GM12878 (cell line): ENCODE data around the gene ADGRD1. TPM values are rescaled to one million over a fixed set of nuclear protein-coding genes. Genes with fewer than 3 reads are reported as not detected.

ENCODE experiments used
- ATAC-seq: fragments of 200-7000 bp; cut with Tn5 transposase; 3 replicates; pipeline ENCODE4 v1.9.1; 2020; ENCODE audit warnings: mild to moderate bottlenecking, moderate library complexity
- BruUV-seq: library from RNA; stranded (reverse); fragments of 400-500 nt; replicated peaks from 2 replicates; lab custom pipeline; 2021; lab: Mats Ljungman, UMichigan
- CTCF ChIA-PET: fragments of 300-600 bp; sonication (Branson Sonifier 250); formaldehyde crosslinking; extraction: SDS; loops from one replicate; lab custom pipeline; 2021; ENCODE audit warnings: inconsistent platforms; lab: Yijun Ruan, JAX
- POLR2A ChIA-PET: fragments of 350-600 bp; formaldehyde crosslinking; extraction: SDS; loops from one replicate; lab custom pipeline; 2021; ENCODE audit warnings: inconsistent platforms; lab: Charles Lee
- RAD21 ChIA-PET: fragments of 300-600 bp; sonication (Branson Sonifier 250); formaldehyde crosslinking; loops from one replicate; lab custom pipeline; 2023; ENCODE audit warnings: antibody characterized with exemption; ENCODE audit not compliant: unreplicated experiment; lab: Charles Lee
- SMC1A ChIA-PET: fragments of 300-600 bp; sonication (Branson Sonifier 250); formaldehyde crosslinking; loops from one replicate; lab custom pipeline; 2023; ENCODE audit not compliant: unreplicated experiment, uncharacterized antibody; lab: Charles Lee
- DNase-seq: peaks from one replicate; pipeline ENCODE4 v3.0.0-alpha.2; 2011; ENCODE audit warnings: low read depth, low spot score
- FAIRE-seq: peaks from 3 replicates; lab custom pipeline; 2011; peaks lifted over from hg19 to GRCh38; lab: Jason Lieb, UNC
- H2AFZ ChIP-seq: 2 replicates; pipeline ENCODE4 v1.6.0; 2011; ENCODE audit warnings: low read depth, low read length, control low read depth; ENCODE audit not compliant: control insufficient read depth
- H3K27ac ChIP-seq: 2 replicates; pipeline ENCODE4 v1.5.1; 2011; ENCODE audit warnings: control low read depth; ENCODE audit not compliant: control insufficient read depth, insufficient read depth
- H3K27me3 ChIP-seq, 2 experiments: replicated peaks in 1 of 2; 2 replicates each; pipeline versions ENCODE4 v1.6.0 to v1.6.1; 2011; ENCODE audit warnings: low read length in 1 of 2; ENCODE audit not compliant: control insufficient read depth in 2 of 2, insufficient read depth in 2 of 2
- H3K36me3 ChIP-seq, 2 experiments: 2 replicates each; pipeline ENCODE4 v1.5.1; 2011; ENCODE audit warnings: low read length in 1 of 2; ENCODE audit not compliant: control insufficient read depth in 2 of 2, insufficient read depth in 2 of 2
- H3K4me1 ChIP-seq: 2 replicates; pipeline ENCODE4 v1.6.1; 2011; ENCODE audit warnings: mild to moderate bottlenecking, low read length, moderate library complexity, mixed read lengths; ENCODE audit not compliant: control insufficient read depth, insufficient read depth
- H3K4me2 ChIP-seq: 2 replicates; pipeline ENCODE4 v1.6.0; 2011; ENCODE audit warnings: control low read depth; ENCODE audit not compliant: control insufficient read depth, insufficient read depth
- H3K4me3 ChIP-seq: fragments of 200-600 bp; sonication (generic); 2 replicates; pipeline ENCODE4 v1.5.1; 2016
- H3K79me2 ChIP-seq: 2 replicates; pipeline ENCODE4 v1.6.0; 2011; ENCODE audit warnings: low read length; ENCODE audit not compliant: control insufficient read depth, insufficient read depth
- H3K9ac ChIP-seq: 2 replicates; pipeline ENCODE4 v1.8.0; 2011; ENCODE audit warnings: low read length, control low read depth, mixed read lengths; ENCODE audit not compliant: control insufficient read depth, insufficient read depth
- H3K9me3 ChIP-seq: replicated peaks from 3 replicates; pipeline ENCODE4 v1.5.1; 2011; ENCODE audit warnings: mild to moderate bottlenecking, low read length; ENCODE audit not compliant: control insufficient read depth, insufficient read depth
- H4K20me1 ChIP-seq: 2 replicates; pipeline ENCODE4 v1.6.0; 2011; ENCODE audit not compliant: control insufficient read depth, insufficient read depth
- ATF7 ChIP-seq: fragments of 450-650 bp; IDR thresholded peaks from 2 replicates; pipeline ENCODE4 v1.6.1; 2016; ENCODE audit warnings: low read depth, mild to moderate bottlenecking
- BCL11A ChIP-seq: IDR thresholded peaks from 2 replicates; pipeline ENCODE4 v1.6.1; 2011; ENCODE audit warnings: low read depth, low read length
- BMI1 ChIP-seq: fragments of 450-650 bp; IDR thresholded peaks from 2 replicates; pipeline ENCODE4 v1.6.1; 2016; ENCODE audit warnings: mild to moderate bottlenecking, moderate library complexity, borderline replicate concordance
- CBX5 ChIP-seq: sonication (generic); IDR thresholded peaks from 2 replicates; pipeline ENCODE4 v1.6.1; 2016; ENCODE audit warnings: low read depth, moderate library complexity, mild to moderate bottlenecking, inconsistent platforms
- CREB1 ChIP-seq: IDR thresholded peaks from 2 replicates; pipeline ENCODE4 v1.6.1; 2012; ENCODE audit warnings: low read depth, mild to moderate bottlenecking, inconsistent platforms
- IRF4 ChIP-seq: IDR thresholded peaks from 2 replicates; pipeline ENCODE4 v1.6.1; 2011; ENCODE audit warnings: low read depth, low read length
- JUNB ChIP-seq: IDR thresholded peaks from 2 replicates; pipeline ENCODE4 v1.6.1; 2016; ENCODE audit warnings: antibody characterized with exemption, mild to moderate bottlenecking
- NFIC ChIP-seq: IDR thresholded peaks from 2 replicates; pipeline ENCODE4 v1.6.1; 2012; ENCODE audit warnings: low read depth, mild to moderate bottlenecking, inconsistent platforms, low read length, moderate library complexity
- NRF1 ChIP-seq: conservative IDR thresholded peaks from 2 replicates; pipeline ENCODE4 v1.6.1; 2011; ENCODE audit warnings: mild to moderate bottlenecking, low read depth, low read length, improper control_type of control experiment
- PAX5 ChIP-seq: IDR thresholded peaks from 2 replicates; pipeline ENCODE4 v1.6.1; 2011; ENCODE audit warnings: low read depth, low read length, borderline replicate concordance
- POLR2A ChIP-seq: IDR thresholded peaks from 2 replicates; pipeline ENCODE4 v1.6.1; 2011; ENCODE audit warnings: low read depth, mild to moderate bottlenecking, low read length
- RELA ChIP-seq: fragments of 450-650 bp; IDR thresholded peaks from 2 replicates; pipeline ENCODE4 v1.8.0; 2014; ENCODE audit warnings: borderline replicate concordance; ENCODE audit not compliant: partially characterized antibody
- RUNX3 ChIP-seq: IDR thresholded peaks from 2 replicates; pipeline ENCODE4 v1.6.1; 2012; ENCODE audit warnings: low read length, inconsistent platforms
- SP1 ChIP-seq: IDR thresholded peaks from one replicate; pipeline ENCODE4 v1.6.1; 2011; ENCODE audit warnings: low read depth, low read length
- YBX1 ChIP-seq: fragments of 450-650 bp; IDR thresholded peaks from 2 replicates; pipeline ENCODE4 v1.6.1; 2016; ENCODE audit warnings: antibody characterized with exemption
- ZNF687 ChIP-seq: fragments of 450-650 bp; IDR thresholded peaks from 2 replicates; pipeline ENCODE4 v1.6.1; 2017; ENCODE audit warnings: mild to moderate bottlenecking, moderate library complexity
- ZZZ3 ChIP-seq: IDR thresholded peaks from 2 replicates; pipeline ENCODE4 v1.6.1; 2011; ENCODE audit warnings: low read depth; ENCODE audit not compliant: control insufficient read depth, insufficient read length
- WGBS: methylation state at CpG from one replicate; pipeline ENCODE4 v1.1.6; 2016; ENCODE audit warnings: low lambda C conversion rate; ENCODE audit not compliant: insufficient replicate concordance, insufficient coverage; ENCODE audit errors: missing lambda C conversion rate; 5-methylcytosine and 5-hydroxymethylcytosine counted together
- in situ Hi-C: fragments of 300-500 bp; cut with MboI; formaldehyde crosslinking; loops from 9 replicates; pipeline ENCODE4 v1.14.3; 2018; ENCODE audit warnings: mixed read lengths
- intact Hi-C: fragments of 100-400 bp; cut with micrococcal nuclease; formaldehyde crosslinking; loops from one replicate; pipeline ENCODE4 v1.14.2; 2022; ENCODE audit not compliant: unreplicated experiment
- polyA plus RNA-seq, 11 experiments: library from polyadenylated mRNA; depleted of rRNA in 4 of 11; unstranded in 6 of 11; stranded (reverse) in 5 of 11; fragments of >200 nt; fragmentation: Nextera tagmentation in 4 of 11; fragmentation: Illumina TruSeq in 1 of 11; extraction: Ambion mirVana in 4 of 11; extraction: Trizol in 1 of 11; gene quantifications; 1 replicate in 1 of 11; 2 replicates in 10 of 11; pipeline versions ENCODE4 v1.2.1 to v1.2.3, GENCODE V29; 2011 to 2016; ENCODE audit warnings: inconsistent platforms in 2 of 11, missing spikeins in 2 of 11, low read depth in 1 of 11
- total RNA-seq, 4 experiments: library from RNA; depleted of rRNA in 3 of 4; stranded (reverse); fragments of >200 nt in 3 of 4; fragmentation: Illumina TruSeq in 1 of 4; extraction: Trizol in 1 of 4; gene quantifications; 2 replicates each; pipeline versions ENCODE4 v1.2.1 to v1.2.3, GENCODE V29; 2013 to 2021
- TF ChIP-seq, protein P1 (sequence below): fragments of 450-650 bp; IDR thresholded peaks from 2 replicates; pipeline ENCODE4 v1.6.1; 2018; ENCODE audit warnings: mild to moderate bottlenecking, low read depth, moderate library complexity; ENCODE audit not compliant: partially characterized antibody

ADGRD1 gene
- total and polyA plus RNA-seq, 10 of the 15 experiments (the other 5 are each of a cell fraction or from before 2014, with no cell fraction given): 0.15 to 12.7 (median 1.2) TPM

- H3K79me2 ChIP-seq: no peaks in the 10 kb centered on the region
- peak overlapping the region; percentile 89 for H3K27ac ChIP-seq
- no peaks in the 10 kb centered on the region for H4K20me1 ChIP-seq
- RAD21 ChIA-PET: interaction anchor here (0.8 to 3.1 kb wide), 5 partner anchors 11 to 138 kb away, joined by 3 to 16 read pairs (median 3); partner anchors contain the start of gene ADGRD1
- ATAC-seq (peak; percentile 52), DNase-seq (peak; percentile 80), FAIRE-seq (peak; percentile 18)
- H2AFZ ChIP-seq: peak overlapping the region; percentile 56
- intact Hi-C loops: no loop called here
- peak overlapping the region; percentile 89 for H3K4me2 ChIP-seq
- no peaks in the 10 kb centered on the region for H3K9me3 ChIP-seq
- CTCF ChIA-PET: interaction anchor here (0.9 to 2.8 kb wide), 3 partner anchors 13 to 214 kb away, joined by 3 to 37 read pairs (median 6); no protein-coding TSS in a partner anchor
- SMC1A ChIA-PET: interaction anchor here (0.8 to 3.2 kb wide), 5 partner anchors 12 to 175 kb away, joined by 3 to 65 read pairs (median 12); partner anchors contain the start of gene ADGRD1
- 8% methylated on average over 12 of the region's 13 CpGs for WGBS
- in situ Hi-C loops: no loop called here
- no TSS peak for BruUV-seq
- peak overlapping the region; percentile 62 for H3K9ac ChIP-seq
- H3K4me1 ChIP-seq: peaks cover 46% of the 10 kb centered on the region
- no peaks in the 10 kb centered on the region for H3K36me3 ChIP-seq
- POLR2A ChIA-PET: interaction anchor here (1.0 to 1.1 kb wide), 2 partner anchors 11 to 37 kb away, joined by 3 read pairs; no protein-coding TSS in a partner anchor
- H3K4me3 ChIP-seq: 0 out of 2 replicates have a peak overlapping the region, but pooled peaks have one; percentile 5
- H3K27me3 ChIP-seq: no peaks in the 10 kb centered on the region
- TF ChIP-seq YBX1 (no peak), CREB1 (0 out of 2 replicates have a peak, but pooled peaks have one; percentile 68), IRF4 (peak; percentile 80), SP1 (peak; percentile 53), BMI1 (peak; percentile 51; the same call in 1 of the 2 replicates), ZZZ3 (no peak), RUNX3 (peak; percentile 81), BCL11A (peak; percentile 81), CBX5 (no peak), RELA (peak; percentile 85), PAX5 (peak; percentile 62; the same call in 1 of the 2 replicates), JUNB (peak; percentile 80), ZNF687 (peak; percentile 58; the same call in 1 of the 2 replicates), ATF7 (peak; percentile 90), NRF1 (no peak), NFIC (peak; percentile 86), POLR2A (no peak)
- TF ChIP-seq, protein P1, sequence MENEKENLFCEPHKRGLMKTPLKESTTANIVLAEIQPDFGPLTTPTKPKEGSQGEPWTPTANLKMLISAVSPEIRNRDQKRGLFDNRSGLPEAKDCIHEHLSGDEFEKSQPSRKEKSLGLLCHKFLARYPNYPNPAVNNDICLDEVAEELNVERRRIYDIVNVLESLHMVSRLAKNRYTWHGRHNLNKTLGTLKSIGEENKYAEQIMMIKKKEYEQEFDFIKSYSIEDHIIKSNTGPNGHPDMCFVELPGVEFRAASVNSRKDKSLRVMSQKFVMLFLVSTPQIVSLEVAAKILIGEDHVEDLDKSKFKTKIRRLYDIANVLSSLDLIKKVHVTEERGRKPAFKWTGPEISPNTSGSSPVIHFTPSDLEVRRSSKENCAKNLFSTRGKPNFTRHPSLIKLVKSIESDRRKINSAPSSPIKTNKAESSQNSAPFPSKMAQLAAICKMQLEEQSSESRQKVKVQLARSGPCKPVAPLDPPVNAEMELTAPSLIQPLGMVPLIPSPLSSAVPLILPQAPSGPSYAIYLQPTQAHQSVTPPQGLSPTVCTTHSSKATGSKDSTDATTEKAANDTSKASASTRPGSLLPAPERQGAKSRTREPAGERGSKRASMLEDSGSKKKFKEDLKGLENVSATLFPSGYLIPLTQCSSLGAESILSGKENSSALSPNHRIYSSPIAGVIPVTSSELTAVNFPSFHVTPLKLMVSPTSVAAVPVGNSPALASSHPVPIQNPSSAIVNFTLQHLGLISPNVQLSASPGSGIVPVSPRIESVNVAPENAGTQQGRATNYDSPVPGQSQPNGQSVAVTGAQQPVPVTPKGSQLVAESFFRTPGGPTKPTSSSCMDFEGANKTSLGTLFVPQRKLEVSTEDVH: peak; percentile 17
Observed at GRCh38 chr12:131091413-131091975, 137.8 kb downstream of the ADGRD1 start.
